ENCODE data around the gene FKBP5.

- TF ChIP-seq, protein P1, sequence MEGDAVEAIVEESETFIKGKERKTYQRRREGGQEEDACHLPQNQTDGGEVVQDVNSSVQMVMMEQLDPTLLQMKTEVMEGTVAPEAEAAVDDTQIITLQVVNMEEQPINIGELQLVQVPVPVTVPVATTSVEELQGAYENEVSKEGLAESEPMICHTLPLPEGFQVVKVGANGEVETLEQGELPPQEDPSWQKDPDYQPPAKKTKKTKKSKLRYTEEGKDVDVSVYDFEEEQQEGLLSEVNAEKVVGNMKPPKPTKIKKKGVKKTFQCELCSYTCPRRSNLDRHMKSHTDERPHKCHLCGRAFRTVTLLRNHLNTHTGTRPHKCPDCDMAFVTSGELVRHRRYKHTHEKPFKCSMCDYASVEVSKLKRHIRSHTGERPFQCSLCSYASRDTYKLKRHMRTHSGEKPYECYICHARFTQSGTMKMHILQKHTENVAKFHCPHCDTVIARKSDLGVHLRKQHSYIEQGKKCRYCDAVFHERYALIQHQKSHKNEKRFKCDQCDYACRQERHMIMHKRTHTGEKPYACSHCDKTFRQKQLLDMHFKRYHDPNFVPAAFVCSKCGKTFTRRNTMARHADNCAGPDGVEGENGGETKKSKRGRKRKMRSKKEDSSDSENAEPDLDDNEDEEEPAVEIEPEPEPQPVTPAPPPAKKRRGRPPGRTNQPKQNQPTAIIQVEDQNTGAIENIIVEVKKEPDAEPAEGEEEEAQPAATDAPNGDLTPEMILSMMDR (IDR thresholded peaks at IDR 0.05): no peak
- TF ChIP-seq POLR2A (IDR thresholded peaks at IDR 0.05) (no peak), POLR2AphosphoS5 (IDR thresholded peaks at IDR 0.05; ENCODE audit: insufficient read depth in 1 of 2, low read depth in 1 of 2) (no peak)
Measured at GRCh38 chr6:35589201-35589739, 99.4 kb downstream of the FKBP5 start.
